Adrenal gland (tissue), 5 donors: ENCODE data around the gene ELOVL6.

Experiments used
- POLR2A ChIP-seq, 2 donors: fragments of 450-650 bp; IDR thresholded peaks; one replicate each; pipeline ENCODE4 v1.6.1; 2017; ENCODE audit warnings: antibody characterized with exemption in 2 of 2, mild to moderate bottlenecking in 2 of 2, moderate library complexity in 1 of 2
- TF ChIP-seq, protein P1 (sequence below), 6 experiments: fragments of 450-650 bp in 4 of 6; fragments of 200-600 bp in 2 of 6; sonication (generic) in 1 of 6; IDR thresholded peaks; 1 replicate in 5 of 6; 2 replicates in 1 of 6; pipeline versions ENCODE4 v1.5.1 to v1.8.0; 2016 to 2021; ENCODE audit warnings: antibody characterized with exemption in 6 of 6, mild to moderate bottlenecking in 2 of 6, moderate library complexity in 1 of 6
- donor health status: DM: no; HTN: no; CAD: no.

DNA sequence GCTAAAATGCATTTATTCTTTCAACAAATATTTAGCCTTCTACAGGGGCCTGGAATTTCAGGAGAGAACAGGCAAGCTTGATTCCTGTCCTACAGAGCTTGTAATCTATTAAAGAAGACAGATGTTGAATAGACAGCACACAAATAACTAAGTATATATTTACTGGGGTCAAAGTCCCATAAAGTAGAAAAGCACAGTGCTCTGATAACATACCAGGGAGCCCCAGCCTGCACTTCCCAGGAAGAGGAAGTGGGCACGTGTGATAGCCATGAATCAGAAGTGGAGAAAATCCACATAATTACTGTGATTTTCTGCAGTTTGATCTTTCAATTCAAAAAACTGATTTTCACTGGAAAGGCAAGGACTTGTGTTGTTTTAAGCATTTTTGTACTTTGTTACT is 156.7 kb downstream of the ELOVL6 start:
- TF ChIP-seq, protein P1, sequence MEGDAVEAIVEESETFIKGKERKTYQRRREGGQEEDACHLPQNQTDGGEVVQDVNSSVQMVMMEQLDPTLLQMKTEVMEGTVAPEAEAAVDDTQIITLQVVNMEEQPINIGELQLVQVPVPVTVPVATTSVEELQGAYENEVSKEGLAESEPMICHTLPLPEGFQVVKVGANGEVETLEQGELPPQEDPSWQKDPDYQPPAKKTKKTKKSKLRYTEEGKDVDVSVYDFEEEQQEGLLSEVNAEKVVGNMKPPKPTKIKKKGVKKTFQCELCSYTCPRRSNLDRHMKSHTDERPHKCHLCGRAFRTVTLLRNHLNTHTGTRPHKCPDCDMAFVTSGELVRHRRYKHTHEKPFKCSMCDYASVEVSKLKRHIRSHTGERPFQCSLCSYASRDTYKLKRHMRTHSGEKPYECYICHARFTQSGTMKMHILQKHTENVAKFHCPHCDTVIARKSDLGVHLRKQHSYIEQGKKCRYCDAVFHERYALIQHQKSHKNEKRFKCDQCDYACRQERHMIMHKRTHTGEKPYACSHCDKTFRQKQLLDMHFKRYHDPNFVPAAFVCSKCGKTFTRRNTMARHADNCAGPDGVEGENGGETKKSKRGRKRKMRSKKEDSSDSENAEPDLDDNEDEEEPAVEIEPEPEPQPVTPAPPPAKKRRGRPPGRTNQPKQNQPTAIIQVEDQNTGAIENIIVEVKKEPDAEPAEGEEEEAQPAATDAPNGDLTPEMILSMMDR (IDR thresholded peaks at IDR 0.05): no peak
- no peak for TF ChIP-seq POLR2A (IDR thresholded peaks at IDR 0.05)
